Measurements from ENCODE around the gene THEMIS. TPM values are rescaled to one million over a fixed set of nuclear protein-coding genes. Genes with fewer than 3 reads are reported as not detected.

THEMIS gene
- total and polyA plus RNA-seq, 2 experiments from 2014 or later = not detected

DNA sequence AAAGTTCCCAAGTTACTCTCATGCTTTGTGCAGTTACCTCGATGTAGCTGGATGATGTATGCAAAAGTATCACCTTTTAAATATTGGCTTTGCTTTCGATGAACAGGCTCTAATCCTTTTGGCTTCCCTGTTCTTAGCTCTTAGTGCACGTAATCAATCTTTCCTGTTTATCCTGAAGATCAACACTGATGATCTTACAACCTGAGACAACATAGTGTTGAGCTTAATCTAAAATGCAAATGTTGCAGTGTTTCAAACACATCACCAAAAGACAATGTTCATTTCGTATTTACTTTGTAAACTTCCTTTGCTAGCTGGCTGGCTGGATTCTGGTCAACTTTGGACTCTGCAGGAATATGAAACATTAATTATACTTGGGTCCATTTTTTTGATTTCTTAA is 132.1 kb downstream of the THEMIS start:
- ATAC-seq = no peak
- H3K79me2 ChIP-seq (replicated peaks; ENCODE audit: insufficient read depth) = no peaks in the 10 kb centered on the region
- no peak for DNase-seq (ENCODE audit: low spot score)

GRCh38 chr6:127768223-127768622 is 132.6 kb downstream of the THEMIS start:
- Histone ChIP-seq H3K36me3 (ENCODE audit: insufficient read depth) (no peaks in the 10 kb centered on the region), H3K4me2 (no peak overlapping the region), H3K27ac (ENCODE audit: low read depth) (no peak overlapping the region), H3K79me2 (replicated peaks; ENCODE audit: insufficient read depth) (no peaks in the 10 kb centered on the region), H3K27me3 (ENCODE audit: insufficient read depth) (no peaks in the 10 kb centered on the region), H4K20me1 (replicated peaks; ENCODE audit: insufficient read depth) (no peaks in the 10 kb centered on the region), H3K4me3 (no peak overlapping the region), H2AFZ (no peak overlapping the region), H3F3A (replicated peaks; ENCODE audit: low read depth) (no peaks in the 10 kb centered on the region), H3K4me1 (ENCODE audit: insufficient read depth) (no peaks in the 10 kb centered on the region), H3K9me2 (ENCODE audit: insufficient read depth) (no peaks in the 10 kb centered on the region)
- Mint-ChIP-seq H3K36me3 (ENCODE audit: low read depth) (no peaks in the 10 kb centered on the region), H3K27me3 (ENCODE audit: insufficient read depth, low read depth, poor library complexity) (no peaks in the 10 kb centered on the region), H3K4me1 (peaks cover 8% of the 10 kb centered on the region; the same call in 2 of the 3 replicates), H3K27ac (0 out of 2 replicates have a peak overlapping the region, but pooled peaks have one; percentile 69), H3K4me3 (no peak overlapping the region), H3K9me3 (peaks cover 6% of the 10 kb centered on the region; the same call in 1 of the 3 replicates)
- DNase-seq (ENCODE audit: low spot score) (no peak), ATAC-seq (no peak)
- TF ChIP-seq STAT1 (IDR thresholded peaks at IDR 0.05; ENCODE audit: unreplicated experiment) (no peak), NANOG (IDR thresholded peaks at IDR 0.05; ENCODE audit: borderline replicate concordance) (no peak), CREB1 (CRISPR knock-in tag; IDR thresholded peaks at IDR 0.05; ENCODE audit: low read depth) (no peak), EZH2 (IDR thresholded peaks at IDR 0.05; ENCODE audit: low read depth, unreplicated experiment) (no peak), ZNF114 (CRISPR knock-in tag; IDR thresholded peaks at IDR 0.05) (no peak), REST (IDR thresholded peaks at IDR 0.05; ENCODE audit: unreplicated experiment) (no peak), POLR2AphosphoS5 (IDR thresholded peaks at IDR 0.05; ENCODE audit: low read depth) (no peak)
- TF ChIP-seq, protein P1, sequence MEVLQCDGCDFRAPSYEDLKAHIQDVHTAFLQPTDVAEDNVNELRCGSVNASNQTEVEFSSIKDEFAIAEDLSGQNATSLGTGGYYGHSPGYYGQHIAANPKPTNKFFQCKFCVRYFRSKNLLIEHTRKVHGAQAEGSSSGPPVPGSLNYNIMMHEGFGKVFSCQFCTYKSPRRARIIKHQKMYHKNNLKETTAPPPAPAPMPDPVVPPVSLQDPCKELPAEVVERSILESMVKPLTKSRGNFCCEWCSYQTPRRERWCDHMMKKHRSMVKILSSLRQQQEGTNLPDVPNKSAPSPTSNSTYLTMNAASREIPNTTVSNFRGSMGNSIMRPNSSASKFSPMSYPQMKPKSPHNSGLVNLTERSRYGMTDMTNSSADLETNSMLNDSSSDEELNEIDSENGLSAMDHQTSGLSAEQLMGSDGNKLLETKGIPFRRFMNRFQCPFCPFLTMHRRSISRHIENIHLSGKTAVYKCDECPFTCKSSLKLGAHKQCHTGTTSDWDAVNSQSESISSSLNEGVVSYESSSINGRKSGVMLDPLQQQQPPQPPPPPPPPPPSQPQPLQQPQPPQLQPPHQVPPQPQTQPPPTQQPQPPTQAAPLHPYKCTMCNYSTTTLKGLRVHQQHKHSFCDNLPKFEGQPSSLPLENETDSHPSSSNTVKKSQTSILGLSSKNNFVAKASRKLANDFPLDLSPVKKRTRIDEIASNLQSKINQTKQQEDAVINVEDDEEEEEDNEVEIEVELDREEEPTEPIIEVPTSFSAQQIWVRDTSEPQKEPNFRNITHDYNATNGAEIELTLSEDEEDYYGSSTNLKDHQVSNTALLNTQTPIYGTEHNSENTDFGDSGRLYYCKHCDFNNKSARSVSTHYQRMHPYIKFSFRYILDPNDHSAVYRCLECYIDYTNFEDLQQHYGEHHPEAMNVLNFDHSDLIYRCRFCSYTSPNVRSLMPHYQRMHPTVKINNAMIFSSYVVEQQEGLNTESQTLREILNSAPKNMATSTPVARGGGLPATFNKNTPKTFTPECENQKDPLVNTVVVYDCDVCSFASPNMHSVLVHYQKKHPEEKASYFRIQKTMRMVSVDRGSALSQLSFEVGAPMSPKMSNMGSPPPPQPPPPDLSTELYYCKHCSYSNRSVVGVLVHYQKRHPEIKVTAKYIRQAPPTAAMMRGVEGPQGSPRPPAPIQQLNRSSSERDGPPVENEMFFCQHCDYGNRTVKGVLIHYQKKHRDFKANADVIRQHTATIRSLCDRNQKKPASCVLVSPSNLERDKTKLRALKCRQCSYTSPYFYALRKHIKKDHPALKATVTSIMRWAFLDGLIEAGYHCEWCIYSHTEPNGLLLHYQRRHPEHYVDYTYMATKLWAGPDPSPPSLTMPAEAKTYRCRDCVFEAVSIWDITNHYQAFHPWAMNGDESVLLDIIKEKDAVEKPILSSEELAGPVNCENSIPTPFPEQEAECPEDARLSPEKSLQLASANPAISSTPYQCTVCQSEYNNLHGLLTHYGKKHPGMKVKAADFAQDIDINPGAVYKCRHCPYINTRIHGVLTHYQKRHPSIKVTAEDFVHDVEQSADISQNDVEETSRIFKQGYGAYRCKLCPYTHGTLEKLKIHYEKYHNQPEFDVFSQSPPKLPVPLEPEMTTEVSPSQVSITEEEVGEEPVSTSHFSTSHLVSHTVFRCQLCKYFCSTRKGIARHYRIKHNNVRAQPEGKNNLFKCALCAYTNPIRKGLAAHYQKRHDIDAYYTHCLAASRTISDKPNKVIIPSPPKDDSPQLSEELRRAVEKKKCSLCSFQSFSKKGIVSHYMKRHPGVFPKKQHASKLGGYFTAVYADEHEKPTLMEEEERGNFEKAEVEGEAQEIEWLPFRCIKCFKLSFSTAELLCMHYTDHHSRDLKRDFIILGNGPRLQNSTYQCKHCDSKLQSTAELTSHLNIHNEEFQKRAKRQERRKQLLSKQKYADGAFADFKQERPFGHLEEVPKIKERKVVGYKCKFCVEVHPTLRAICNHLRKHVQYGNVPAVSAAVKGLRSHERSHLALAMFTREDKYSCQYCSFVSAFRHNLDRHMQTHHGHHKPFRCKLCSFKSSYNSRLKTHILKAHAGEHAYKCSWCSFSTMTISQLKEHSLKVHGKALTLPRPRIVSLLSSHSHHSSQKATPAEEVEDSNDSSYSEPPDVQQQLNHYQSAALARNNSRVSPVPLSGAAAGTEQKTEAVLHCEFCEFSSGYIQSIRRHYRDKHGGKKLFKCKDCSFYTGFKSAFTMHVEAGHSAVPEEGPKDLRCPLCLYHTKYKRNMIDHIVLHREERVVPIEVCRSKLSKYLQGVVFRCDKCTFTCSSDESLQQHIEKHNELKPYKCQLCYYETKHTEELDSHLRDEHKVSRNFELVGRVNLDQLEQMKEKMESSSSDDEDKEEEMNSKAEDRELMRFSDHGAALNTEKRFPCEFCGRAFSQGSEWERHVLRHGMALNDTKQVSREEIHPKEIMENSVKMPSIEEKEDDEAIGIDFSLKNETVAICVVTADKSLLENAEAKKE (CRISPR knock-in tag; IDR thresholded peaks at IDR 0.05) = no peak

More for the DNA sequence above, 132.1 kb downstream of the THEMIS start:
- H3K36me3 ChIP-seq (ENCODE audit: insufficient read depth) = no peaks in the 10 kb centered on the region
- no peak overlapping the region for H2AFZ ChIP-seq
- peaks cover 8% of the 10 kb centered on the region; the same call in 2 of the 3 replicates for H3K4me1 Mint-ChIP-seq
- no peaks in the 10 kb centered on the region for H3K4me1 ChIP-seq (ENCODE audit: insufficient read depth)
- no peak overlapping the region for H3K4me3 Mint-ChIP-seq
- no peaks in the 10 kb centered on the region for H3K27me3 Mint-ChIP-seq (ENCODE audit: insufficient read depth, low read depth, poor library complexity)
- peaks cover 6% of the 10 kb centered on the region; the same call in 1 of the 3 replicates for H3K9me3 Mint-ChIP-seq
- no peaks in the 10 kb centered on the region for H4K20me1 ChIP-seq (replicated peaks; ENCODE audit: insufficient read depth)
- no peaks in the 10 kb centered on the region for H3F3A ChIP-seq (replicated peaks; ENCODE audit: low read depth)
- H3K27me3 ChIP-seq (ENCODE audit: insufficient read depth) = no peaks in the 10 kb centered on the region
- TF ChIP-seq STAT1 (IDR thresholded peaks at IDR 0.05; ENCODE audit: unreplicated experiment) (no peak), JUNB (IDR thresholded peaks at IDR 0.05; ENCODE audit: unreplicated experiment) (no peak), EZH2 (IDR thresholded peaks at IDR 0.05; ENCODE audit: low read depth, unreplicated experiment) (no peak)
- H3K27ac Mint-ChIP-seq = no peak overlapping the region
- no peaks in the 10 kb centered on the region for H3K36me3 Mint-ChIP-seq (ENCODE audit: low read depth)
- no peaks in the 10 kb centered on the region for H3K9me2 ChIP-seq (ENCODE audit: insufficient read depth)
- H3K27ac ChIP-seq (ENCODE audit: low read depth) = no peak overlapping the region
- no peak overlapping the region for H3K4me3 ChIP-seq
- H3K4me2 ChIP-seq = no peak overlapping the region
